Hepatocyte (in vitro differentiated cells): ENCODE results near the gene EIF1AX. TPM values are rescaled to one million over a fixed set of nuclear protein-coding genes. Genes with fewer than 3 reads are reported as not detected.

Source experiments
- DNase-seq: peaks from one replicate; pipeline ENCODE4 v3.0.0-alpha.2; 2016; ENCODE audit warnings: low spot score
- H2AFZ ChIP-seq: fragments of 200-600 bp; sonication (generic); 2 replicates; pipeline ENCODE4 v1.6.0; 2016; ENCODE audit warnings: antibody characterized with exemption, mild to moderate bottlenecking
- H3K27ac ChIP-seq: fragments of 200-600 bp; sonication (generic); 2 replicates; pipeline ENCODE4 v1.5.1; 2016; ENCODE audit warnings: mild to moderate bottlenecking
- H3K27me3 ChIP-seq: fragments of 200-600 bp; sonication (generic); 2 replicates; pipeline ENCODE4 v1.6.1; 2016
- H3K36me3 ChIP-seq: fragments of 200-600 bp; sonication (generic); replicated peaks from 2 replicates; pipeline ENCODE4 v1.5.1; 2016; ENCODE audit warnings: low read depth; ENCODE audit not compliant: insufficient read depth
- H3K4me1 ChIP-seq: fragments of 200-600 bp; sonication (generic); 2 replicates; pipeline ENCODE4 v1.5.1; 2016; ENCODE audit warnings: mild to moderate bottlenecking, moderate library complexity; ENCODE audit not compliant: insufficient read depth
- H3K4me2 ChIP-seq: fragments of 200-600 bp; sonication (generic); 2 replicates; pipeline ENCODE4 v1.6.0; 2016
- H3K4me3 ChIP-seq: fragments of 200-600 bp; sonication (generic); 2 replicates; pipeline ENCODE4 v1.5.1; 2016; ENCODE audit warnings: mild to moderate bottlenecking
- H3K79me2 ChIP-seq: fragments of 200-600 bp; sonication (generic); 2 replicates; pipeline ENCODE4 v1.6.0; 2017; ENCODE audit warnings: mild to moderate bottlenecking
- H3K9me2 ChIP-seq: fragments of 200-600 bp; sonication (generic); replicated peaks from 2 replicates; pipeline ENCODE4 v1.6.0; 2017; ENCODE audit warnings: mild to moderate bottlenecking; ENCODE audit not compliant: insufficient read depth
- H3K9me3 ChIP-seq: fragments of 200-600 bp; sonication (generic); 2 replicates; pipeline ENCODE4 v1.5.1; 2016; ENCODE audit warnings: low read depth, mild to moderate bottlenecking
- H4K20me1 ChIP-seq: fragments of 200-600 bp; sonication (generic); 2 replicates; pipeline ENCODE4 v1.6.0; 2016; ENCODE audit warnings: mild to moderate bottlenecking; ENCODE audit not compliant: insufficient read depth, poor library complexity, severe bottlenecking
- EZH2 ChIP-seq: fragments of 200-600 bp; sonication (generic); IDR thresholded peaks from 2 replicates; pipeline ENCODE4 v1.6.1; 2016; ENCODE audit warnings: antibody characterized with exemption, mild to moderate bottlenecking, borderline replicate concordance
- EZH2phosphoT487 ChIP-seq: fragments of 200-600 bp; sonication (generic); IDR thresholded peaks from one replicate; pipeline ENCODE4 v1.6.1; 2018; ENCODE audit warnings: antibody characterized with exemption, mild to moderate bottlenecking, low read depth, moderate library complexity; ENCODE audit not compliant: unreplicated experiment, severe bottlenecking
- WGBS: methylation state at CpG from one replicate; pipeline ENCODE4 v1.1.6; 2016; ENCODE audit warnings: low lambda C conversion rate; ENCODE audit errors: missing lambda C conversion rate; 5-methylcytosine and 5-hydroxymethylcytosine counted together
- polyA plus RNA-seq: library from polyadenylated mRNA; unstranded; fragments of >200 nt; fragmentation: Nextera tagmentation; extraction: Ambion mirVana; gene quantifications from 2 replicates; pipeline ENCODE4 v1.2.1, GENCODE V29; 2016
- total RNA-seq: library from RNA; depleted of rRNA; stranded (reverse); fragments of >200 nt; gene quantifications from 2 replicates; pipeline ENCODE4 v1.2.3, GENCODE V29; 2014
- TF ChIP-seq, protein P1 (sequence below): fragments of 200-600 bp; sonication (generic); IDR thresholded peaks from 2 replicates; pipeline ENCODE4 v1.5.1; 2016; ENCODE audit warnings: antibody characterized with exemption, mild to moderate bottlenecking; ENCODE audit not compliant: poor library complexity

EIF1AX gene
- total and polyA plus RNA-seq, 2 experiments from 2014 or later = 47.9 to 55.5 TPM

DNA sequence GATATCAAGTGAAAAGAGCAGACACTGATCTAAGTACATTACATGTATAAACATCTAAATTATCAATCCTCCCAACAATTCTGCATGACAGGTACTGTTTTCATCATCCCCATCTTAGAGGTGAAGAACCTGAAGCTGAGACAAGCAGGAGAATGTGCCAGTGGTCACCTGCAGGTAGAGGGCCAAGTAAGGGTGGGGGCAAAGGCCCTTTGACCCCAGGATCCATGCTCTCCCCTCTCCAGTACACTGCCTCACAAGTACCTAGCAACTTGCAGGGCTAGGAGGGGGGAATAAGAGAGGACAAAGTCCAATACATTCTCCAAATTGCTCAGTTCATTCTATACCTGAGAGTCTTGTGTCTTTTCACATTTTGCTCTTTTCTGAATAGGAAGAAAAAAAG lies 16.7 kb downstream of the EIF1AX start:
- Histone ChIP-seq H3K4me2 (no peak overlapping the region), H3K4me3 (no peak overlapping the region), H3K27me3 (no peaks in the 10 kb centered on the region), H3K79me2 (no peaks in the 10 kb centered on the region), H3K36me3 (no peaks in the 10 kb centered on the region), H2AFZ (no peak overlapping the region), H4K20me1 (no peaks in the 10 kb centered on the region), H3K27ac (no peak overlapping the region), H3K4me1 (no peaks in the 10 kb centered on the region), H3K9me3 (no peaks in the 10 kb centered on the region), H3K9me2 (no peaks in the 10 kb centered on the region)
- DNase-seq = no peak
- TF ChIP-seq EZH2phosphoT487 (no peak), EZH2 (no peak)
- TF ChIP-seq, protein P1, sequence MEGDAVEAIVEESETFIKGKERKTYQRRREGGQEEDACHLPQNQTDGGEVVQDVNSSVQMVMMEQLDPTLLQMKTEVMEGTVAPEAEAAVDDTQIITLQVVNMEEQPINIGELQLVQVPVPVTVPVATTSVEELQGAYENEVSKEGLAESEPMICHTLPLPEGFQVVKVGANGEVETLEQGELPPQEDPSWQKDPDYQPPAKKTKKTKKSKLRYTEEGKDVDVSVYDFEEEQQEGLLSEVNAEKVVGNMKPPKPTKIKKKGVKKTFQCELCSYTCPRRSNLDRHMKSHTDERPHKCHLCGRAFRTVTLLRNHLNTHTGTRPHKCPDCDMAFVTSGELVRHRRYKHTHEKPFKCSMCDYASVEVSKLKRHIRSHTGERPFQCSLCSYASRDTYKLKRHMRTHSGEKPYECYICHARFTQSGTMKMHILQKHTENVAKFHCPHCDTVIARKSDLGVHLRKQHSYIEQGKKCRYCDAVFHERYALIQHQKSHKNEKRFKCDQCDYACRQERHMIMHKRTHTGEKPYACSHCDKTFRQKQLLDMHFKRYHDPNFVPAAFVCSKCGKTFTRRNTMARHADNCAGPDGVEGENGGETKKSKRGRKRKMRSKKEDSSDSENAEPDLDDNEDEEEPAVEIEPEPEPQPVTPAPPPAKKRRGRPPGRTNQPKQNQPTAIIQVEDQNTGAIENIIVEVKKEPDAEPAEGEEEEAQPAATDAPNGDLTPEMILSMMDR = no peak

- H2AFZ ChIP-seq = no peak overlapping the region
- no peaks in the 10 kb centered on the region for H4K20me1 ChIP-seq
- H3K9me2 ChIP-seq = no peaks in the 10 kb centered on the region
- no peaks in the 10 kb centered on the region for H3K36me3 ChIP-seq
- H3K9me3 ChIP-seq = no peaks in the 10 kb centered on the region
- WGBS = 61% methylated on average over 12 of the region's 12 CpGs
- H3K27me3 ChIP-seq = peaks cover 3% of the 10 kb centered on the region
- H3K4me1 ChIP-seq = no peaks in the 10 kb centered on the region
- no peak overlapping the region for H3K4me3 ChIP-seq
- DNase-seq = no peak
- H3K4me2 ChIP-seq = no peak overlapping the region
- TF ChIP-seq, protein P1 = no peak
- TF ChIP-seq EZH2 (no peak), EZH2phosphoT487 (no peak)
- H3K27ac ChIP-seq = no peak overlapping the region
- no peaks in the 10 kb centered on the region for H3K79me2 ChIP-seq
These were observed 23.4 kb downstream of the EIF1AX start for GRCh38 chrX:20118065-20118824.

- Histone ChIP-seq H3K4me1 (no peaks in the 10 kb centered on the region), H3K4me2 (peak within 1 kb of the TSS; percentile 76), H3K4me3 (no peak within 1 kb of the TSS), H3K27ac (no peak within 1 kb of the TSS), H3K9me2 (no peaks in the 10 kb centered on the region), H3K9me3 (no peaks in the 10 kb centered on the region), H3K79me2 (no peaks in the 10 kb centered on the region), H3K36me3 (no peaks in the 10 kb centered on the region), H3K27me3 (peaks cover 3% of the 10 kb centered on the region), H4K20me1 (no peaks in the 10 kb centered on the region), H2AFZ (peak within 1 kb of the TSS; percentile 49)
- TF ChIP-seq, protein P1 = no peak
- TF ChIP-seq EZH2phosphoT487 (no peak), EZH2 (no peak)
- DNase-seq = peak; percentile 16
- WGBS = 67% methylated on average over 68 of the region's 91 CpGs
These were observed 24.9 kb downstream of the EIF1AX start, which contains the start of gene MAP7D2 for GRCh38 chrX:20116577-20117240. MAP7D2 (minus strand) TSS chrX:20116907; CDS start chrX:20116879, 28 bp downstream.
